DND-41 (cell line): ENCODE data around the gene RPAIN.

Source experiments
- CTCF ChIP-seq: IDR thresholded peaks from 2 replicates; pipeline ENCODE4 v1.5.1; 2012; ENCODE audit warnings: borderline replicate concordance, low read length, moderate library complexity, mild to moderate bottlenecking; ENCODE audit not compliant: poor library complexity, severe bottlenecking; ENCODE audit errors: extremely low read depth
- EZH2 ChIP-seq: IDR thresholded peaks from 3 replicates; pipeline ENCODE4 v1.6.1; 2012; ENCODE audit warnings: borderline replicate concordance, low read depth, mild to moderate bottlenecking, moderate library complexity, low read length, inconsistent platforms; ENCODE audit not compliant: severe bottlenecking

GRCh38 chr17:5429191-5429887 lies 9.4 kb downstream of the RPAIN start:
- TF ChIP-seq CTCF = no peak
- no peak for TF ChIP-seq EZH2
